GM13976 (cell line): ENCODE results near the gene CPE.
"Not testable (repeated sequence)": the region's sequence is repeated elsewhere in the genome, so short reads cannot be mapped to it uniquely, and the experiment has no call there.

Experiments
- DNase-seq: peaks from one replicate; pipeline ENCODE4 v3.0.0; 2012; ENCODE audit warnings: low spot score
- in situ Hi-C: fragments of 300-500 bp; cut with MboI; formaldehyde crosslinking; loops from one replicate; pipeline ENCODE4 v1.12.0; 2022; ENCODE audit warnings: low sequenced_read_pairs, mixed read lengths, inconsistent platforms; ENCODE audit not compliant: unreplicated experiment
- TF ChIP-seq, protein P1 (sequence below): IDR thresholded peaks from 2 replicates; pipeline ENCODE4 v1.5.1; 2012; ENCODE audit warnings: borderline replicate concordance, mild to moderate bottlenecking; ENCODE audit not compliant: insufficient read depth; ENCODE audit errors: extremely low read depth, missing control alignments, control extremely low read depth

The CPE gene

DNA sequence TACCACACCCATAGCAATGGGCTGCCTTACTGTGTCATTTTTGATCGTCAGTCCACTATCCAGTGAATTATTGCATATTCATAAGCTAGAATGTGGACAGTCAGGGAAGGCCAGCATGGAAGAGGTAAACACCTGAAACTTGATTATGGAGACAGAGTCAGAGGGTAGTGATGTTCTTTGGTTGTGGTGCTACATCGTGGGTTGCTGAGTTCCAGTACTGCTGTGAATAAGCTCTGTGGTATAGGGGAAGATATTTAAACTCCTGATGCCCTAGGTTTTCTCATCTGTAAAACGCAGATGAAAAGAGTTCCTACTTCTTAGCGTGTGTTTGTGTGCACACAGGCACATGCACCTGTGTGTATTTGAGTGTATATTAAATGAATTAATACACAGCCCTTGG lies 69.9 kb downstream of the CPE start:
- DNase-seq: no peak
- TF ChIP-seq, protein P1, sequence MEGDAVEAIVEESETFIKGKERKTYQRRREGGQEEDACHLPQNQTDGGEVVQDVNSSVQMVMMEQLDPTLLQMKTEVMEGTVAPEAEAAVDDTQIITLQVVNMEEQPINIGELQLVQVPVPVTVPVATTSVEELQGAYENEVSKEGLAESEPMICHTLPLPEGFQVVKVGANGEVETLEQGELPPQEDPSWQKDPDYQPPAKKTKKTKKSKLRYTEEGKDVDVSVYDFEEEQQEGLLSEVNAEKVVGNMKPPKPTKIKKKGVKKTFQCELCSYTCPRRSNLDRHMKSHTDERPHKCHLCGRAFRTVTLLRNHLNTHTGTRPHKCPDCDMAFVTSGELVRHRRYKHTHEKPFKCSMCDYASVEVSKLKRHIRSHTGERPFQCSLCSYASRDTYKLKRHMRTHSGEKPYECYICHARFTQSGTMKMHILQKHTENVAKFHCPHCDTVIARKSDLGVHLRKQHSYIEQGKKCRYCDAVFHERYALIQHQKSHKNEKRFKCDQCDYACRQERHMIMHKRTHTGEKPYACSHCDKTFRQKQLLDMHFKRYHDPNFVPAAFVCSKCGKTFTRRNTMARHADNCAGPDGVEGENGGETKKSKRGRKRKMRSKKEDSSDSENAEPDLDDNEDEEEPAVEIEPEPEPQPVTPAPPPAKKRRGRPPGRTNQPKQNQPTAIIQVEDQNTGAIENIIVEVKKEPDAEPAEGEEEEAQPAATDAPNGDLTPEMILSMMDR: no peak
- in situ Hi-C loops: no loop called here

DNA sequence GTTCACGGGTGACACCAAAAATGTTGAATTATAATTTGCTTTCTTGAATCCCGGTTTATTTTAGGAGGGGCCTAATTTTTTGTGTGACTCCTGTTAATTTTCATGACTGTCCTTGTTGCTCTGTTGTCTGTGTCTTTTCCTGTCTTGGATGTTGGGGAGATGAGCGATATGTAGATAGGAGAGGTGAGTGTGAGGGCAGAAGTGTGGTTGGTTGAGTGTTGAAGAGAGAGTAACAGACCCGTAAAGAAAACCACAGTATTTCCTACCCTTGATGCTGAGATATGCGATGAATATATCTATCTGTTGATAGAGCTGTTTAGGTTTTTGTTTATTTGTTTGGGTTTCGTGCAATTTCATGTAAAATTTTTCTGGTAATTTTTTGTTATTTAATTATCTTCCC lies 70.5 kb downstream of the CPE start:
- TF ChIP-seq, protein P1: no peak
- DNase-seq: no peak
- in situ Hi-C loops: no loop called here

DNA sequence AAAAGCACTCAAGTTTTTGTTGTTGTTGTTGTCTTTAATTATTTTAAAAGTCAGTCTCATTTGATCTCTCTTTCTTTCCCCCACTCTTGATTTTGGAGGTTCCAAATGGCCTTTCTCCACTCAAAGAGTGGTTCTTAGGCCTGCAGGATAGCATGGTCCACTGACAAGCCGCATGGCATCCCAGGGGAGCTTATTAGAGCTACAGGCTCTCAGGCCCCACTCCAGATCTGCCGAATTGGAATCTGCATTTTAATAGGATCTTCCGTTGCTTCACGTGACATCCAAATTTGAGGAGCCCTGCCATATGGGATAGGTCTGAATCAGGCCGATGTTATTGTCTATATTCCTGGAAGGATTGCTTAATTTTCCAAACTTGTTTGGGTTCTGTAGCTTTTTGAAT lies 72.1 kb downstream of the CPE start:
- in situ Hi-C loops: no loop called here
- TF ChIP-seq, protein P1: no peak
- DNase-seq: no peak

DNA sequence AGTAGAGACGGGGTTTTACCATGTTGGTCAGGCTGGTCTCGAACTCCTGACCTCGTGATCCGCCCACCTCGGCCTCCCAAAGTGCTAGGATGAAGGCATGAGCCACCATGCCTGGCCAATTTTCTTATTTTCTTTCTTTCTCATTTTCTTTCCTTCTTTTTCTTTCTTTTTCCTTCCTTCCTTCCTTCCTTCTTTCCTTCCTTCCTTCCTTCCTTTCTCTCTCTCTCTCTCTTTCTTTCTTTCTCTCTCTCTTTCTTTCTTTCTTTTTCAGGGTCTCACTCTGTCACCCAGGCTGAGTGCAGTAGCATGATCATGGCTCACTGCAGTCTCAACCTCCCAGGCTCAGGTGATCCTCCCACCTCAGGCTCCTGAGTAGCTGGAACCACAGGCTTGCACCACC lies 74.3 kb downstream of the CPE start:
- DNase-seq, in situ Hi-C loops: not testable (repeated sequence)

DNA sequence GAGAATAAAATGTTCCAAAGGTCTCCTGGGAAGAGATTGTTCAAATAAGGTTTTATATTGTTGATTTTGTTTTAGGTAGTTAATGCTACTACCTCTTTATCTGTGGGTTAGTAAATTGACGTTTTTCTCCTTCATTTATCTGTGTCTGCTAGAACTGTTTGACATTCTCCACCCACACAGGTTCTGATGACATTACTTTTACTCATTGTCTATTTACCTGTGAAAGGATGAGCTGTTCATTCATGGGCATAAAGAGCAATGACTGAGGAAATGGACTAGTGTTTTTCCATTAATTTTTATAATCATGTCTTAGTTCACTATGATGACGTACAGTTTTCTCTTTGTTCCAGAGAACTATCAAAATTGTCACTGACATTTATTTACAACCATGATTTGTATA lies 75.6 kb downstream of the CPE start:
- TF ChIP-seq, protein P1: no peak
- DNase-seq: no peak
- in situ Hi-C loops: no loop called here

DNA sequence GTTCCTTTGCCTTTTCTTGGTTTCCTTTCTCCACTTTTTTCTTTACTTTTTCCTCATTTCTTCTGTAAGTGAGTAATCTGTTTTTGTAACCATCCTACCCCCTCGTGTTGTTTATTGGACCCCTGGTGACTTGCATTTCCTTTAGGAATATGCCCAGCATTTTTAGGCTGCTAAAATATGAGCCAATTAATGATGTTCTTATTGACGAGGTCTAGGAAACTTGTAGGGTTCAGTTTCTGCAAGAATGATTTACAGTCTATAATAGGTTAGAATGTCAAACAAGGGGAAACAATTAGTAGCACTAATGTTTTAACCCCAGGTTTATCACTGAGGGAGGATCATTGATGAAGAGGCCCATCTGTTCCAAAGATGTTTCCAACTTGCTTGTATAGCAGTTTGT lies 79.0 kb downstream of the CPE start:
- no peak for DNase-seq
- TF ChIP-seq, protein P1: no peak
- in situ Hi-C loops: no loop called here

DNA sequence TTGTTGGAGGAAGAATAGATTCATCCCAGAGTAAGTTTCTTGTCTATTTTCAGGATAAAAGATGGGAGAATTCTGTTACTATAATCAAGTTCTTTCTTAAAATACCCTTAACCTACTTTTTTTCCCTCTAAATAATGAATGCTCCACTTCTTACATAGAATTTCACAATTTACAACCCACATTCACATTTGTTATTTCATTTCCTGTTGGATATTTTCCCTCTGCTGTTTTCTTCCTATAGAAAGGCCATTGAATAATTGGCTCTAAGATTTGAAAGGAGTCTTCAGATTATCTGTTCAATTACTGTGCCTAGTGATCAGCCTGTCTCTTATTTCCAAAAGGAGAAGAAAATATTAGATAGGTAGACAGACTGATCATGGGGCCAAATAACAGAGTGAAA lies 79.7 kb downstream of the CPE start:
- DNase-seq: no peak
- in situ Hi-C loops: no loop called here
- TF ChIP-seq, protein P1: no peak
